T47D (cell line): ENCODE measurements around the gene THBS4.

Source experiments
- DNase-seq, 2 experiments: peaks; one replicate each; pipeline versions ENCODE4 v3.0.0 to v3.0.0-alpha.2; 2011 to 2012; ENCODE audit warnings: low read depth in 1 of 2, low spot score in 1 of 2
- JUND ChIP-seq: IDR thresholded peaks from 2 replicates; pipeline ENCODE4 v1.6.1; 2012; ENCODE audit warnings: low read depth
- in situ Hi-C: cut with HindIII; loops from 2 replicates; pipeline ENCODE4 v1.10.0; 2016; ENCODE audit warnings: low sequenced_read_pairs, low pct_unique_long_range_greater_than_20kb

THBS4 gene

GRCh38 chr5:80031109-80031508 lies 4.0 kb upstream of the THBS4 start:
- in situ Hi-C loops: no loop called here
- no peak for TF ChIP-seq JUND

GRCh38 chr5:80033513-80033912 lies 1.6 kb upstream of the THBS4 start:
- TF ChIP-seq JUND: no peak
- in situ Hi-C loops: no loop called here
- DNase-seq: no peak

More at GRCh38 chr5:80031109-80031508, 4.0 kb upstream of the THBS4 start:
- DNase-seq: no peak

GRCh38 chr5:80034559-80034958 lies 589 bp upstream of the THBS4 start:
- no peak for DNase-seq
- in situ Hi-C loops: no loop called here
- TF ChIP-seq JUND: no peak

GRCh38 chr5:80035839-80036238 lies 691 bp downstream of the THBS4 start:
- in situ Hi-C loops: no loop called here
- no peak for DNase-seq
- TF ChIP-seq JUND: no peak

- no peak for DNase-seq
- in situ Hi-C loops: no loop called here
- no peak for TF ChIP-seq JUND
Observed at GRCh38 chr5:80036615-80037014, 1.5 kb downstream of the THBS4 start.

- in situ Hi-C loops: no loop called here
Observed at GRCh38 chr5:80037366-80037765, 2.2 kb downstream of the THBS4 start.

GRCh38 chr5:80039650-80040049 lies 4.5 kb downstream of the THBS4 start:
- no peak for DNase-seq
- TF ChIP-seq JUND: no peak
- in situ Hi-C loops: no loop called here

More at GRCh38 chr5:80037366-80037765, 2.2 kb downstream of the THBS4 start:
- TF ChIP-seq JUND: no peak
- DNase-seq: no peak

GRCh38 chr5:80041527-80041926 lies 6.4 kb downstream of the THBS4 start:
- peak; percentile 47 to 70 for DNase-seq
- TF ChIP-seq JUND: no peak
- in situ Hi-C loops: no loop called here

DNA sequence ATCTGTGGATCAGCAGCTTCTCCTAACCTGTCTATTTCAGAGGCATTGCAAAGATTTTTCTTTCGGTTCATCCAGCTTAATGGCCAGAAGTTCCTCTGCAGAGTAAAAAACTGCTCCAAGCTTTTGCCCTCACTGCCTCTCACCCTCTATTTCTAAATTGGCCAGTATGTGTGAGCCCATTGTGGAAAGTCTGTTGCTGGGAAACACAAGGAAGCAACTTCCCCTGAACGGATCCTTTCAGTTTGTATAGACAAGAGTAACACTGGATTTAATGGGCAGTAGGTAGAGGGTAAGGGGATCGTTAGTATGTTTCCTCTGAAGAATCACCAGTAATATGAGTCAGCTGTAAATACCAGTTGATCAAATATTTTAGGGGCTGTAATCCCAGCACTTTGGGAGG lies 7.2 kb downstream of the THBS4 start:
- in situ Hi-C loops: no loop called here
- no peak for TF ChIP-seq JUND

GRCh38 chr5:80043187-80043586 lies 8.0 kb downstream of the THBS4 start:
- DNase-seq: no peak
- in situ Hi-C loops: no loop called here
- TF ChIP-seq JUND: no peak

More for the DNA sequence above, 7.2 kb downstream of the THBS4 start:
- DNase-seq: no peak

DNA sequence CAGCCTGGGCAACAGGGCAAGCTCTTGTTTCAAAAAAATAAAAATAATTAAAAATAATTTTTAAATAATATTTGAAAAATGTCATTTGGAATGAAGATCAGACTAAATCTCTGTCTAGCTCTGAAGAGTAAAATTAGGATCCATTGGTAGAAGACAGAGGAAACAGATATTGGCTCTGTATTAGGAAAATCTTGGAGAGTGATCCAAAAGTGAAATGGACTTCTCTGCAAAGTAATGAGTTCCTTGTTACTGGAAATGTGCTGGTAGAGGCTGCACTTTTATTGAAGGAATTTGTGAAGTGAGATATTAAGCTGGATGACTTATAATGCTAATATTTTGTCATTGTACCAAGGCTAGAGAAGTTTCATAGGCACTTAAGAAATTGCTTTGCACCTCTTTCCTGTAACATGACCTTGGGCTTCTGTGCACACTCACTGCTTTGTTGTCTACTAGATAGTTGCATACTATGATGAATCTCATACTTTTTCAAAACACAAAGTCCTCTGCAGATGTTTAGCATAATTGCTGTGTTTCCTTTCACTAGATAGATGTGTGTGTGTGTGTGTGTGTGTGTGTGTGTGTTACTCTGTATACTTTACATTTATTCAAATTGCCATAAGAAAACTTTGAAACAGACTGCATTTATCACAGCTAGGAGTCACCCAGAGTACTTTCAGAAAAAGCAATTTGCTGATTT lies 13.1 kb downstream of the THBS4 start:
- no peak for TF ChIP-seq JUND
- in situ Hi-C loops: no loop called here

DNA sequence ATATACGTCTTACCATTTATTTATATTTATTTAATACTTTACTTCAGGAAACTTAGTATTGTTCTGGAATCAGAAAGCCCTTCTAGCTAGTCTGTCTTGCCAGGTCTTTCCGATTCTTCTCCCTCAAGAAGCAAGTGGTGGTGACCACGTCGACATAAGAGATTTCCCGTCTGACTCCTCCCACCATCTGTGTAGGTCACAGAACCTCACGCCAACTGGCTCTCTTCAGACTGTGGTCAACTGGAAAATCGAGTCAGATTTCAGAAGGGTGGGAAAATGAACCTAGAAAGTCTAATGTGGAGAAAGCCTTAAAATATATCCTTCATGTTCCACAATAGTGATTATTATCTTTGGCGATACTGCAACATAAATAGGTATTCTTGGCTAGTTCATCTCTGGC lies 17.3 kb downstream of the THBS4 start:
- DNase-seq: no peak
- no peak for TF ChIP-seq JUND
- in situ Hi-C loops: no loop called here

More for the DNA sequence above, 13.1 kb downstream of the THBS4 start:
- no peak for DNase-seq

DNA sequence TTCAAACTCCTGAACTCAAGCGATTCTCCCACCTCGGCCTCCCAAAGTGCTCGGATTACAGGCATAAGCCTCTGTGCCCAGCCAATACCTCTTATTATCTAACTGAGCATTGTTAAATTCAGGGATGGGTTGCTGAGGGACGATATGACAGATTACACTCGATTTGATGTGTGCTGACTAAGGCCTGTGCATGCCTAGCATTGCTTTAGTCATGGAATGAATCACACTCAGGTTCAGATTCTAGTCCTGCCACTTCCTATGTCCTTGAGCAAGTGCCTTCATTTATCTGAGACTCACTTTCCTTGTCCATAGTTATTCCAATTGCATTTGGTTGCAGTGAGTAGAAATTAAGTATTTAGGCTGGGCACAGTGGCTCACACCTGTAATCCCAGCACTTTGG lies 19.5 kb downstream of the THBS4 start:
- TF ChIP-seq JUND: no peak
- DNase-seq: no peak
- in situ Hi-C loops: no loop called here
